GM19395 (cell line): Measurements from ENCODE around the gene RPS2.
"Not testable (repeated sequence)": the region's sequence is repeated elsewhere in the genome, so short reads cannot be mapped to it uniquely, and the experiment has no call there.

Experiments
- ATAC-seq: cut with Tn5 transposase; IDR thresholded peaks from one replicate; pipeline ENCODE4 v1.9.1; 2021; ENCODE audit warnings: mild to moderate bottlenecking, moderate library complexity; ENCODE audit not compliant: unreplicated experiment

The RPS2 gene

DNA sequence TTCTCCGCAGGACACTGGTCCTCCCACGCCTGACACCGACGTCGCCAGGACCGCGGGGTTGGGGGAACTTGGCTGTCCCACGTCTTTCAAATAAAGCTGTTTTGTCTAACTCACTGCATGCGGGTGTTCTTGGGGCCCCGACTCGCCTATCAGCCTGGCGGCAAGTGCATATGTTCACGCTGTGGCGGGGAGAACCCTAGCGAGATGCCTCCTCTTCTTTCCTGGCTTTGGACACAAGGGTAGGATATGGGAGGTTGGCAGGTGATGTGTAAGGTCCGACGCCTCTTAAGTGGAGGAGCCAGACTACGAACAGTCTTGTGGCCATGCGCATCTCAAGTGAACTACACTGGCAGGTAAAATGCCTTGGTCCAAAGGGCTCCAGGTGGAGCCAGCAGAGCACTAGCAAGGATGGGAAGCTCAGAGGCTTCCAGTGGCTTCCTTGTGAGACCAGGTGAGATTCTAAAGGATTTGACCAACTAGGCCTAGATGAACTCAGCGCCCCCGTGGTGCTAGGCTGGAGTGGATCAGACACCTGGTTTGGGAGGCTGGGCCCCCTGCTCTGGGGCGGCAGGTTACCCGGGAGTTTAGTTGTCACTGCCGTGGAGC is 873 bp upstream of the RPS2 start:
- no peak for ATAC-seq

DNA sequence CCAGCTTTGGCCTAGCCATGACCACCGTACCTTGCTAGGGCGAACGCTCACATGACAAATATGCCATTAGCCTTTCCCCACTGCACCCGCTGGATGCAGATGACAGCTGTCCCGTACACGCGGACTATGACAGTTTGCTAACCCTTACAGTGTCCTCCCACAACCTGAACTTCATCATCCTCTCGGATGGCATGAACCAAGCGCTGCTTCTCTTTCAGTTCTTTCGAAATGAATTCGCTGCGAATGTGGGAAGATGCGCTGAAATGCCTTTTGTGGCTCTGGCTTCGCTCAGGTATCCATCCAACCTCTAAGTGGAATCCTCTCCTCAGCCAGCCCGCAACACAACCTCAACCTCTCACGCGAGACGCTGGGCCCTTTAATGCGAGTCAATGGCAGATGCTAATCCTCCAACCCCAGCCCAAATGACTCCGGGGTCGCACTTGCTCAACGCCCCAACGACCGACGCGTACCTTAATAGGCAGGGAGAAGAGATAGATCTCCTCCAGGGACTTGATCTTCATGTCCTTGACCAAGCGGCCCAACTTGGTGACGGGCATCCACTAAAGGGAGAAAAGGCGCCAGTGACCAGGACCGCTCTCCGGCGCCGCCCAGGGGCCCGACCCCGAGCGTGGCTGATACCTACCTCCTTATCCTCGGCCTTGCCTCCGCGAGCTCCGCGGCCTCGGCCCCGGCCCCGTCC is 670 bp downstream of the RPS2 start:
- ATAC-seq = peak; percentile 14

DNA sequence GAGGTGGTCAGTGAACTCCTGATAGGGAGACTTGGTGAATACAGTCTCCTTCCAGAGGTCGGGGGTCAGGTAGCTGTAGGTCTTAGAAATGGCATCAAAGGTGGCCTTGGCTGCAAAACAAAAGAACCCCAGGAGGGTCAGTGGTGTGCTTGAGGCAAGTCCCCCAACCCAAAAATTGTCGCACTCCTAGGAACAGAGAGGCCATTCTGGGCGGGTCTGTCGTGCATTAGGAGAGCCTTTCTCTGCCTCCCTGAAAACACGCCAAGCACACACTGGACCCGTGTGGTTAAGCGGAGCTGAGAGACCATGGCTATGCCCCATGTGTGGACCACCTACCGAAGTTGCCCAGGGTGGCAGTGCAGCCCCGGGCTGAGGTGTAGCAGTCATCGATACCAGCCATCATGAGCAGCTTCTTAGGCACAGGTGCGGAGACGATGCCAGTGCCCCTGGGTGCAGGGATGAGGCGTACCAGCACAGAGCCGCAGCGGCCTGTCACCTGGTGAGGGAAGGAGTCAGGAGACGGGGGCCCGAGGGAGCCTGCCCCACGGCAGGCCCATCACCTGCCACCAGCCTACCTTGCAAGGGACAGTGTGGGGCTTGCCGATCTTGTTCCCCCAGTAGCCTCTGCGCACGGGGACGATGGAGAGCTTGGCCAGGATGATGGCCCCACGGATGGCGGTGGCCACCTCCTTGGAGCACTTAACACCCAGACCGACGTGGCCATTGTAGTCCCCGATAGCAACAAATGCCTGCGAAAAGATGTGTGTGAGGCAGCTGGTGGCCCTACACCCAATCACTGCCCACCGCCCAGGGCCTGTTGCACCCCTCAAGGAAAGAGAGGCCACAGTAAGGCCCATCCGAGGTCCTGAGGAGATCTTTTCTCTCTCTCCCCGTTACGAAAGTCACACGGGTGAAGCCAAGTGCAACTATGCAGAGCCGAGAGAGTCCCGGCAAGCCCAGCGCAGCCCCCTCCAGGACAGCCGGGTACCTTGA is 2.2 kb downstream of the RPS2 start:
- ATAC-seq = not testable (repeated sequence)

DNA sequence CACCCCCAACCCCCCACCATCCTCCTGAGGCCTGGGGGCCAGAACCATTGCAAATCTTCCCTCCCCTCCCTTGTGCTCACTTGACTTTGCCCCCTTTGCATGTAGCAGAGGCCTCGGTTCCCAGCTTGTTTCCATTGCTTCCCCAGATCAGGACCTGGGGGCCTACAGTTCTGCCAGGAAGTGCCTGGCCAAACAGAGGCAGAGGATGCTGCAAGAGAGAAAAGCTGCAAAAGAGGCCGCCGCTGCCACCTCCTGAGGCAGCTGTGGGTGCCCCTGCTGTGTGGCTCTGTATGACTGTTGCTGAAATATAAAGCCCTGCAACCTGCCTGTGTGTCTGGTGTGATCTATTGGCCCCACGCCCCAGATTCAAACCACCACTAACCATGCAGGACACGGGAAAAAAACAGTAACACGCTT is 3.0 kb downstream of the RPS2 start:
- ATAC-seq = no peak

- ATAC-seq = no peak
Measured at GRCh38 chr16:1960665-1961630, 3.7 kb downstream of the RPS2 start.

DNA sequence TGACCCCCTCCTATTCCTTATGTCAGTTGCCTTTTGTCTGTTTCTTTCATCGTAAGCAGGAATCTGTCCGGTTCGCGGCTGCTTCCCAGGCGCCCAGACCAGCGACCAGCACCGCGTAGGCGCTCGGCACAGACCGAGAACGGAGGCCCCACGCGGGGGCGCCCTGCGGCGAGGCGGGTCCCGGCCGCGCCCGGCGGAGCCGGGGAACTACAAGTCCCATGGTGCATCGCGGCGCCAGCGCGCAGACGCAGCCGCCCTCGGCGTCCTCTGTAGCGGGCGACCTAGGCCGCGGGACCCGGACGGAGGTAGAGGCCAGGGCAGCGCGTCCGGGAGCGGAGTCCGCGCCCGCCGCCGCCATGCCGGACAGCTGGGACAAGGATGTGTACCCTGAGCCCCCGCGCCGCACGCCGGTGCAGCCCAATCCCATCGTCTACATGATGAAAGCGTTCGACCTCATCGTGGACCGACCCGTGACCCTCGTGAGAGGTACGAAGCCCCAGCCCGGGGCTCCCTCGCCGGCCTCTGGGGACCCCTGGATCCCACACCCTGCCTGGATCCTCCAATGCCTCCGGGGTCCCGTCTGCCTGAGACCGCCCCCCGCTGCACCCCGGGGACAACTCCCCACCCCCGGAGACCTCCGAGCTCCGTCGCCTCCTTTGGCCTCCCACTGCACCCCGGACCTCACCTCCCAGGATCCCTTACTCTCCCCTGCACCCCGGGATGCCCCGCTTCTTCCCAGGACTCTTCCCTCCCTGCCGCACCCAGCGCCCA is 5.2 kb downstream of the RPS2 start, which contains the start of gene NDUFB10:
NDUFB10 (plus strand) TSS at position 270 of the 771 bp plus-strand sequence; CDS start at position 357, 87 bp downstream.
- ATAC-seq = peak; percentile 64

GRCh38 chr16:1958715-1959268 is 5.8 kb downstream of the RPS2 start:
- no peak for ATAC-seq

DNA sequence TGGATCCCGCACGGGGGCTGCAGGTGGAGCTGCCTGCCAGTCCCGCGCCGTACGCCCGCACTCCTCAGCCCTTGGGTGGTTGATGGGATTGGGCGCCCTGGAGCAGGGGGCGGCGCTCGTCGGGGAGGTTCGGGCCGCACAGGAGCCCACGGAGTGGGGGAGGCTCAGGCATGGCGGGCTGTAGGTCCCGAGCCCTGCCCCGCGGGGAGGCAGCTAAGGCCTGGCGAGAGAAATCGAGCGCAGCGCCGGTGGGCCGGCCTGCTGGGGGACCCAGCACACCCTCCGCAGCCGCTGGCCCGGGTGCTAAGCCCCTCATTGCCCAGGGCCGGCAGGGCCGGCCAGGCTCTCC is 6.5 kb downstream of the RPS2 start:
- not testable (repeated sequence) for ATAC-seq

GRCh38 chr16:1957434-1958142 is 7.0 kb downstream of the RPS2 start:
- ATAC-seq = not testable (repeated sequence)

DNA sequence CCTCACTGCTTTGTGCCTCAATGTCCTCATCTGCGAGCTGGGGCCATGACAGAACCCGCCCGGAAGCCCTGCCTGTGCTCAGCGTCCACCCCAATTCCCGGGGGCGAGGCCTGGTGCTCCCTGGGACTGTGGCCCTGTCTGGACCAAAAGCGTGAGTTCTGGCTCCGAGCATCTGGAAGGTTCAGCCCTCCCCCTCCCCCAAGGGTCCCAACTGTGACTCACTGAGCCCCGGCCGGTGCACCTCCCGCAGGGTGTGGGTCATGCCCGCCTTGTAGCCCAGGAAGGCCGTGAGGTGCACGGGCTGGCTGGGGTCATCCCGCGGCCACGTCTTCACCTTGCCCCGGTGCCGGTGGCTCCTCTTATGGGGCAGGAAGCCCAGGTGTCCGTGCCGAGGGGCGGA is 10.9 kb downstream of the RPS2 start:
- ATAC-seq = no peak

DNA sequence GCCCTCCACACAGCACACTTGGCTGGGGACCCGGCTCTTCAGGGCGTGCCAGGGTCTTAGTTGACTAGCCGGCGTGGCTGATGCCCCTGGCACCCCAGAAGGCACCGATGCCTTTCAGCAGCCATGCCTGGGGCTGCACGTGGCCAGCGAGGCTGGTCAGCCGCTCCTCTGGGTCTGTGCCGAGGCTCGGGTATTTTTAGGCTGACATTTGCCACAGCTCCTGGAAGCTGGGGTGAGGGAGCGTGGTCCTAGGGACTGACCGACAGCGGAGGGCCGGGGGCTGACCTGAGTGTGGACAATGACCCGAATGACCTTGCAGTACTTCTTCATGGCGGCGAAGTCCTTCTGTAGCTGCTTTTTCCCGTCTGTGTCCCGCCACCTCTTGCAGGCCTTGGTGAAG is 14.1 kb downstream of the RPS2 start:
- ATAC-seq = no peak

DNA sequence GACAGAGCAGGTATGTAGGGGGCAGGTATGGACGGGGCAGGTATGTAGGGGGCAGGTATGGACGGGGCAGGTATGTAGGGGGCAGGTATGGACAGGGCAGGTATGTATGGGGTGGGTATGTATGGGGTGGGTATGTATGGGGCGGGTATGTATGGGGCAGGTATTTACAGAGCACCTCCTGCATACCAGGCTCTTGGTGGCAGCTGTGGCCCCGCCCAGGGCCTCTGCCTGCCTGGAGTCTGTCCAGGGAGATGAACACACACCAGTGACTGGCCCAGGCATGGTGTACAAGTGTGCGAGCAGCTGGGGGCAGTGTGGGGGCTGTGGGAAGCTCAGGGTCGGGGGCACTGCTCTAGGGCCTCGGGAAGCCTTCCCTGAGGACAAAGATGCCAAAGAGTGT is 14.6 kb downstream of the RPS2 start:
- ATAC-seq = no peak

GRCh38 chr16:1949507-1949906 is 15.1 kb downstream of the RPS2 start:
- no peak for ATAC-seq

- ATAC-seq = no peak
Measured at GRCh38 chr16:1947369-1947670, 17.3 kb downstream of the RPS2 start.

GRCh38 chr16:1946495-1947368 is 17.9 kb downstream of the RPS2 start:
- ATAC-seq = no peak

- no peak for ATAC-seq
Measured at GRCh38 chr16:1945559-1946391, 18.9 kb downstream of the RPS2 start.

DNA sequence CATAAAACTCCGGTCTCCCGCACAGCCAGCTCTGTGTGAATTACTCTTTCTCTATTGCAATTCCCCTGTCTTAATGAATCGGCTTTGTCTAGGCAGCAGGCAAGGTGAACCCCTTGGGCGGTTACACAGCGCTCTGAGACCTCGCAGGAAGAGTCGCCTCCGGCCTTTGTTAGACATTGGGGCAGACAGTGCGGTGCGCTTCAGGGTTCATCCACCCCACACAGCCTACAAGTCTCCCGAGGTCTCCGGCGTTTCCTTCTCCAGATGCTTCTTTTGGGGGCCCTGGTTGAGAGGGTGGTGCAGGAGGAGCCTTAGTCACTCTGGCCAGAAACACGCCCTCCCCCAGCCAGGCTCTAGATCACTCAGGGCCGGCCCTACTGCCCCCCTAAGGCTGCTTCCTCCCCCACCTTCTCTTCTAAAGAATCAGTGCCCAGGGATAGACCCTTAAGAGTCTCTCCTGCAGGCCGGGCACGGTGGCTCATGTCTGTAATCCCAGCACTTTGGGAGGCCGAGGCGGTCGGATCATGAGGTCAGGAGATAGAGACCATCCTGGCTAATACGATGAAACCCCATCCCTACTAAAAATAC is 19.9 kb downstream of the RPS2 start:
- no peak for ATAC-seq
